K562 treated with DMSO at 1 percent for 4 hours (cell line): ENCODE measurements around the gene UNC13C. TPM values are rescaled to one million over a fixed set of nuclear protein-coding genes. Genes with fewer than 3 reads are reported as not detected.

Source experiments
- total RNA-seq: library from RNA; unstranded; fragments of 300-600 nt; gene quantifications from 2 replicates; pipeline ENCODE4 v1.2.3, GENCODE V29; 2022; ENCODE audit not compliant: insufficient read depth

UNC13C gene
- not detected in 2 replicates for total RNA-seq

DNA sequence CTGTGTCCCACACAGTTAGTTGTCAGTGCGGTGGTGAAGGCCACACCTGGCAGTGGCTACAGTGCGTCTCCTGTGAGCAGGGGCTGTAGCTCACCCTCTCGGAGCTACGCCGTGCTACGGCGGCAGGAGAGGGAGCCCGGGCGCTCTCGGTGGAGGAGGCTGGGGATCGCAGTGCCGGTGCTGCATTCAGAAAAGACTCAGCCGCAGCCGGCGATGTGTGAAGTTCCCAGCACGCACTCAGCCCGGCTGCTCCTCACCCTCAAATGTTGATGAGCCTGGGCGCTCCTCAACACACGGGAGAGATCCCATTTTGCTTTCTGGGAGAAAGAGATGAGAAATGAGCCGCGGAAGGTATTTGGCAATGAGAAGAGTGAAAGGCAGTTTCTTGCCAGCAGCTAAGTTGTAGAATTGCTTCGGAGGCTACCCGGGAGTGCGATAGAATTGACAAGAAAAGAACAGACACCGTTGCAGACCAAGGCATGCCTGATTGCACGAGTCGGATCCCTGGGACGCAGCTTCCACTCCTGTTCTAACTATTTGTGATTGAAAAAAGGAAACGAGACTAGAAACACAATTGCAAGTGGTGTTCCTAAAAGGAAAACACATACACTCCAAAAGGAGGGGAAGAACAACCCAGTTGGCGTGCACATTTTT lies at the start of gene UNC13C:
TSS of gene UNC13C (plus strand) at position 189 of the 654 bp plus-strand sequence. CDS start 34,463 bp downstream, outside the sequence.

Other genes with a start within 250 kb of the UNC13C start
- gene WDR72, start 218.8 kb upstream of the UNC13C start, total RNA-seq: not detected in 2 replicates